DND-41 (cell line): Measurements from ENCODE around the gene VENTX.

Experiments used
- ATAC-seq: fragments of 200-7000 bp; cut with Tn5 transposase; 3 replicates; pipeline ENCODE4 v1.9.1; 2021; ENCODE audit warnings: low read depth; ENCODE audit not compliant: insufficient read depth
- DNase-seq: peaks from one replicate; pipeline ENCODE4 v3.0.0-alpha.2; 2020
- H2AFZ ChIP-seq: 2 replicates; pipeline ENCODE4 v1.6.0; 2012; ENCODE audit warnings: low read depth, low read length
- H3K27ac ChIP-seq: 2 replicates; pipeline ENCODE4 v1.5.1; 2012; ENCODE audit warnings: low read length, inconsistent platforms
- H3K27me3 ChIP-seq: fragments of 200-600 bp; sonication (generic); 2 replicates; pipeline ENCODE4 v1.6.0; 2012; ENCODE audit warnings: low read length, mild to moderate bottlenecking, inconsistent platforms; ENCODE audit not compliant: insufficient read depth, poor library complexity
- H3K36me3 ChIP-seq: 2 replicates; pipeline ENCODE4 v1.5.1; 2012; ENCODE audit warnings: low read length, inconsistent platforms; ENCODE audit not compliant: insufficient read depth
- H3K4me1 ChIP-seq: 2 replicates; pipeline ENCODE4 v1.5.1; 2012; ENCODE audit warnings: mild to moderate bottlenecking, low read length; ENCODE audit not compliant: insufficient read depth
- H3K4me2 ChIP-seq: 2 replicates; pipeline ENCODE4 v1.6.0; 2012; ENCODE audit warnings: mild to moderate bottlenecking, moderate library complexity, low read length, inconsistent platforms; ENCODE audit not compliant: insufficient read depth
- H3K4me3 ChIP-seq, 2 experiments: fragments of 200-600 bp in 1 of 2; shearing (Covaris generic) in 1 of 2; 2 replicates each; pipeline ENCODE4 v1.5.1; 2012 to 2016; ENCODE audit warnings: inconsistent platforms in 2 of 2, low read length in 2 of 2, mild to moderate bottlenecking in 2 of 2, low read depth in 1 of 2, moderate library complexity in 1 of 2
- H3K79me2 ChIP-seq: 2 replicates; pipeline ENCODE4 v1.6.0; 2012; ENCODE audit warnings: low read length, inconsistent platforms; ENCODE audit not compliant: insufficient read depth
- H3K9ac ChIP-seq: 2 replicates; pipeline ENCODE4 v1.6.0; 2012; ENCODE audit warnings: low read depth, mild to moderate bottlenecking, inconsistent platforms, low read length, moderate library complexity
- H3K9me3 ChIP-seq: 2 replicates; pipeline ENCODE4 v1.5.1; 2012; ENCODE audit warnings: low read length, moderate library complexity, mild to moderate bottlenecking, inconsistent platforms; ENCODE audit not compliant: insufficient read depth, severe bottlenecking
- H4K20me1 ChIP-seq: 2 replicates; pipeline ENCODE4 v1.6.0; 2012; ENCODE audit warnings: low read length; ENCODE audit not compliant: insufficient read depth
- EZH2 ChIP-seq: IDR thresholded peaks from 3 replicates; pipeline ENCODE4 v1.6.1; 2012; ENCODE audit warnings: borderline replicate concordance, low read depth, mild to moderate bottlenecking, moderate library complexity, low read length, inconsistent platforms; ENCODE audit not compliant: severe bottlenecking
- TF ChIP-seq, protein P1 (sequence below): IDR thresholded peaks from 2 replicates; pipeline ENCODE4 v1.5.1; 2012; ENCODE audit warnings: borderline replicate concordance, low read length, moderate library complexity, mild to moderate bottlenecking; ENCODE audit not compliant: poor library complexity, severe bottlenecking; ENCODE audit errors: extremely low read depth

Gene VENTX

DNA sequence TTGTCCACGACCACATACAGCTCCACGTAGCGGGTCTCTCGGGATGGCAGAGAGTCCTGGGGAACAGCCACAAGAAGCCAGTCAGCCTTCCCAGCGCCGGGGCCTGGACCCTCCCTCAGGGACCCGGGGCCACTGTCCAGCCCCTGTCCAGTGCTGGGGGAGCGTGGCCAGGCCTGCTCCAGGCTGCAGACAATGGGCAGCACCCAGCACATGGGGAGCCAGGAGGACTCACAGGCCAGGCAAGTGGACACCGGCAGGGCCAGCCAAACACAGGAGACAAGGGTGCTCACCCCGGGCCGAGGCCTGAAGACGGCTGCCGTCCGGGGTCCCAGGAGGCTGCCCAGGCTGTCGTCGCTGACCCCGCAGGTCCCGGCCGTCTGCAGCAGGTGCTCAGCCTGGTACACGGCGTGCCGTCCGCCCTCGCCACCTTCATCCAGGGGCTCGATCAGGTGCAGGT lies 35.3 kb downstream of the VENTX start:
- no peak for DNase-seq
- no peak for ATAC-seq
- H3K79me2 ChIP-seq: no peaks in the 10 kb centered on the region
- peaks cover 2% of the 10 kb centered on the region; the same call in 1 of the 2 replicates for H4K20me1 ChIP-seq
- H3K27ac ChIP-seq: no peak overlapping the region
- H3K27me3 ChIP-seq: no peaks in the 10 kb centered on the region
- H3K36me3 ChIP-seq: peaks cover 20% of the 10 kb centered on the region
- TF ChIP-seq EZH2: no peak
- TF ChIP-seq, protein P1, sequence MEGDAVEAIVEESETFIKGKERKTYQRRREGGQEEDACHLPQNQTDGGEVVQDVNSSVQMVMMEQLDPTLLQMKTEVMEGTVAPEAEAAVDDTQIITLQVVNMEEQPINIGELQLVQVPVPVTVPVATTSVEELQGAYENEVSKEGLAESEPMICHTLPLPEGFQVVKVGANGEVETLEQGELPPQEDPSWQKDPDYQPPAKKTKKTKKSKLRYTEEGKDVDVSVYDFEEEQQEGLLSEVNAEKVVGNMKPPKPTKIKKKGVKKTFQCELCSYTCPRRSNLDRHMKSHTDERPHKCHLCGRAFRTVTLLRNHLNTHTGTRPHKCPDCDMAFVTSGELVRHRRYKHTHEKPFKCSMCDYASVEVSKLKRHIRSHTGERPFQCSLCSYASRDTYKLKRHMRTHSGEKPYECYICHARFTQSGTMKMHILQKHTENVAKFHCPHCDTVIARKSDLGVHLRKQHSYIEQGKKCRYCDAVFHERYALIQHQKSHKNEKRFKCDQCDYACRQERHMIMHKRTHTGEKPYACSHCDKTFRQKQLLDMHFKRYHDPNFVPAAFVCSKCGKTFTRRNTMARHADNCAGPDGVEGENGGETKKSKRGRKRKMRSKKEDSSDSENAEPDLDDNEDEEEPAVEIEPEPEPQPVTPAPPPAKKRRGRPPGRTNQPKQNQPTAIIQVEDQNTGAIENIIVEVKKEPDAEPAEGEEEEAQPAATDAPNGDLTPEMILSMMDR: no peak
- H3K4me2 ChIP-seq: no peak overlapping the region
- H3K9ac ChIP-seq: no peak overlapping the region
- no peaks in the 10 kb centered on the region for H3K9me3 ChIP-seq
- no peaks in the 10 kb centered on the region for H3K4me1 ChIP-seq
- no peak overlapping the region for H2AFZ ChIP-seq
- H3K4me3 ChIP-seq: no peak overlapping the region

DNA sequence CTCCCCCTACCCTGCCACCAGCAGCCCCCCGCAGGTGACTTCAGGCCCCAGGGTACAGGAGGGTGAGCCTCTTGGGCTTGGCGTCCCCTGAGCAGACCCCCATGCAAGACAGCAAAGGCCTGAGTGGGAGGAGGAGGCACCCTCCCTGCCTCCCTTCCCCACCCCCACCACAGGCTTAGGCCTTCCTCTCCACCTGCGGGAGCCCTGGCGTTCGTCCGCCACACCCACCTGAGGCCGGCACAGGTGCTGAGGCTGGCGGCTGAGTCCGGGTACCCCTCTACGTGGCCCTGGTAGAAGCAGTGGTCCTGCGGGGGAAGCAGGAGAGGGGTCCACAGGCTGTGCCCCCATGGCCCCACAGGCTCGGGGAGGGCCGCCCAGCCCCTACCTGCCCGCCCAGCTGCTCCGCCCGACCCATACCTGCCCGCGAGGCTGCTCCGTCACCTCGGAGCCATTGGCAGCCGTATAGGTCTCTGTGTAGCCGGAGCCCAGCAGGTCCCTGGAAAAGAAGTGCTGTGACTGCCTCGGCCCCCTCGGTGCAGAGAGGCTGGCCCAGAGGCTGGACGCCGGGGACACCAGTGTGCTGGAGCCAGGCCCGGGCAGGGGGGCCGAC lies 36.0 kb downstream of the VENTX start:
- no peaks in the 10 kb centered on the region for H3K4me1 ChIP-seq
- no peak for ATAC-seq
- no peak overlapping the region for H3K27ac ChIP-seq
- H4K20me1 ChIP-seq: peaks cover 4% of the 10 kb centered on the region; the same call in 1 of the 2 replicates
- no peak overlapping the region for H3K9ac ChIP-seq
- H3K4me3 ChIP-seq: no peak overlapping the region
- H3K79me2 ChIP-seq: no peaks in the 10 kb centered on the region
- TF ChIP-seq EZH2: no peak
- H3K9me3 ChIP-seq: no peaks in the 10 kb centered on the region
- no peak overlapping the region for H2AFZ ChIP-seq
- H3K36me3 ChIP-seq: peaks cover 17% of the 10 kb centered on the region
- H3K27me3 ChIP-seq: no peaks in the 10 kb centered on the region
- no peak overlapping the region for H3K4me2 ChIP-seq
- DNase-seq: no peak

DNA sequence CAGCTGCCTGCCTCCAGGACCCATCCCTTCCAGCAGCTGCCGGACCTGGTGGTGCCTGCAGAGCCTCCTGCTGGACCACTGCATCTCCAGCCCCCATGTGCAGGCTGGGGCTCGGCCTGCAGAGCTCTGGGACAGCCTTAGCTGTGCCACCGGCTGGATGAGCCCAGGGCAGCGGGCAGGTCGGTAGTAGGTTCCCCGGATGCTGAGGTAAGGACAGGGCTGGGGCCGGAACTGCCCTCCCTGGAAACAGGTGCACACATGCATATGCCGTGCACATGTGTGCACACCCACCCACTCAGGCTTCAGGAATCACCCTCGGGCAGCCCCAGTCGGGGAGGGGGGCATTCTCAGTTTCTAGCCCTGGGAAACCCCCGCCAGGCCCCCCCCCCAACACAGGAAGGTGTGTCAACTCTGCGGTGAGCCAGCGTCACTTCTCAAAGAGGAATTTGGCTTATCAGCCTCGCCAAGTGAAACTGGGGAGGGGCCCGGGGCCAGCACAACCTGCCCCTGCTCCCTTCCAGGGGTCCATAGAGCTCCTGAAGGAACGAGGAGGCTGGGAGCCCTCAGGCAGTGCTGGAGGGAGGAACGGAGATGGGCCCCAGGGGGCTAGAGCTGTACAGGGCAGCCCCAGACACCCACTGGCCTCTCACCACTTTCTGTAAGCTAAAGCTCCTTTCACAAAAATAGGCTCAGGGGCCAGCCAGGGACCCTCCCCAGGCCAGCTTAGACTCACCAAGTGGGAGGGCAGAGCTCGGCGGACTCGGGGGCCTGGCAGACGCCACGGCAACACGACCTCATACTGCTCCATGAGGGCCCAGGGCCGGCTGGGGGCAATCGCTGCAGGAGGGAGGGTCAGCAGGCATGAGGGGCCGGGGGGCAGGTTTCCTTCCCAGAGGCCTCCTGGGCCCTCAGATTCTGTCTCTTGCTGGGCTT lies 37.4 kb downstream of the VENTX start:
- Histone ChIP-seq H3K4me1 (no peaks in the 10 kb centered on the region), H3K27me3 (no peaks in the 10 kb centered on the region), H4K20me1 (peaks cover 4% of the 10 kb centered on the region; the same call in 1 of the 2 replicates), H3K79me2 (no peaks in the 10 kb centered on the region), H3K4me3 (no peak overlapping the region), H2AFZ (no peak overlapping the region), H3K27ac (no peak overlapping the region), H3K36me3 (peaks cover 23% of the 10 kb centered on the region), H3K9ac (no peak overlapping the region), H3K4me2 (no peak overlapping the region), H3K9me3 (no peaks in the 10 kb centered on the region)
- ATAC-seq: no peak
- TF ChIP-seq EZH2: no peak
- TF ChIP-seq, protein P1: no peak
- DNase-seq: no peak

DNA sequence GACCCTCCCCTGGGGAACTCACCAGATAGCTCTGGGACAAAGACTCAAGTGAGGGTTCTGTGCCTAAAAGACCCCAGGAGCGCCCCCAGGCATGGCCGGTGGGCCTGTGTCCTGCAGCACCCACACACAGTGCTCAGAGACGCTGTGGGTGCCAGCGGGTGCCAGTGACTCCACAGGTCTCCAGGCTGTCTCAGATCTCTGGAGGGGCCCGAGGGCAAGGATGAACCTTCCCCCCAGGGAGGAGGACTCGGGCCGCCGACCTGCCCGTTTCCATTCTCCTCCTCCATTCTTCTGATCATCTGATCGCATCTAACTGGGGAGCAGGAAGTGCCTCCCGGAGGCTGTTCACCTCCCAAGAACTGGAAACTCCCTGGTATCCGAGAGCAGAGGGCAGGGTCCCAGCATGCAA lies 38.0 kb downstream of the VENTX start:
- Histone ChIP-seq H3K9me3 (no peaks in the 10 kb centered on the region), H3K4me1 (no peaks in the 10 kb centered on the region), H4K20me1 (peaks cover 8% of the 10 kb centered on the region), H3K27ac (no peak overlapping the region), H3K4me3 (no peak overlapping the region), H3K4me2 (no peak overlapping the region), H3K79me2 (no peaks in the 10 kb centered on the region), H3K27me3 (no peaks in the 10 kb centered on the region), H3K36me3 (peaks cover 23% of the 10 kb centered on the region), H3K9ac (no peak overlapping the region), H2AFZ (no peak overlapping the region)
- no peak for DNase-seq
- no peak for ATAC-seq
- TF ChIP-seq, protein P1: no peak
- no peak for TF ChIP-seq EZH2
